HG02798 (cell line): ENCODE data around the gene MUC5B.
"Not testable (repeated sequence)": the region's sequence is repeated elsewhere in the genome, so short reads cannot be mapped to it uniquely, and the experiment has no call there.

Experiments
- ATAC-seq: cut with Tn5 transposase; IDR thresholded peaks from one replicate; pipeline ENCODE4 v1.9.1; 2021; ENCODE audit warnings: mild to moderate bottlenecking; ENCODE audit not compliant: unreplicated experiment, poor library complexity

The MUC5B gene

DNA sequence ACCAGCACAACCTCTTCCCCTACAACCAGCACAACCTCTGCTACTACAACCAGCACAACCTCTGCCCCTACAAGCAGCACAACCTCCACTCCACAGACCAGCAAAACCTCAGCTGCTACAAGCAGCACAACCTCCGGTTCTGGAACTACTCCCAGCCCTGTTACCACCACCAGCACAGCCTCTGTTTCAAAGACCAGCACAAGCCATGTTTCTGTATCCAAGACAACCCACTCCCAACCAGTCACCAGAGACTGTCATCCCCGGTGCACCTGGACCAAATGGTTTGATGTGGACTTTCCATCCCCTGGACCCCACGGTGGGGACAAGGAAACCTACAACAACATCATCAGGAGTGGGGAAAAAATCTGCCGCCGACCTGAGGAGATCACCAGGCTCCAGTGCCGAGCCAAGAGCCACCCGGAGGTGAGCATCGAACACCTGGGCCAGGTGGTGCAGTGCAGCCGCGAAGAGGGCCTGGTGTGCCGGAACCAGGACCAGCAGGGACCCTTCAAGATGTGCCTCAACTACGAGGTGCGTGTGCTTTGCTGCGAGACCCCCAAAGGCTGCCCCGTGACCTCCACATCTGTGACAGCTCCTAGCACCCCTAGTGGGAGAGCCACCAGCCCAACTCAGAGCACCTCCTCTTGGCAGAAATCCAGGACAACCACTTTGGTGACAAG is 34.3 kb upstream of the MUC5B start:
- not testable (repeated sequence) for ATAC-seq

DNA sequence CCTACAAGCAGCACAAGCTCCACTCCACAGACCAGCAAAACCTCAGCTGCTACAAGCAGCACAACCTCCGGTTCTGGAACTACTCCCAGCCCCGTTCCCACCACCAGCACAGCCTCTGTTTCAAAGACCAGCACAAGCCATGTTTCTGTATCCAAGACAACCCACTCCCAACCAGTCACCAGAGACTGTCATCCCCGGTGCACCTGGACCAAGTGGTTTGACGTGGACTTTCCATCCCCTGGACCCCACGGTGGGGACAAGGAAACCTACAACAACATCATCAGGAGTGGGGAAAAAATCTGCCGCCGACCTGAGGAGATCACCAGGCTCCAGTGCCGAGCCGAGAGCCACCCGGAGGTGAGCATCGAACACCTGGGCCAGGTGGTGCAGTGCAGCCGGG is 33.0 kb upstream of the MUC5B start:
- ATAC-seq: not testable (repeated sequence)

GRCh38 chr11:1191786-1192470 is 30.9 kb upstream of the MUC5B start:
- not testable (repeated sequence) for ATAC-seq

DNA sequence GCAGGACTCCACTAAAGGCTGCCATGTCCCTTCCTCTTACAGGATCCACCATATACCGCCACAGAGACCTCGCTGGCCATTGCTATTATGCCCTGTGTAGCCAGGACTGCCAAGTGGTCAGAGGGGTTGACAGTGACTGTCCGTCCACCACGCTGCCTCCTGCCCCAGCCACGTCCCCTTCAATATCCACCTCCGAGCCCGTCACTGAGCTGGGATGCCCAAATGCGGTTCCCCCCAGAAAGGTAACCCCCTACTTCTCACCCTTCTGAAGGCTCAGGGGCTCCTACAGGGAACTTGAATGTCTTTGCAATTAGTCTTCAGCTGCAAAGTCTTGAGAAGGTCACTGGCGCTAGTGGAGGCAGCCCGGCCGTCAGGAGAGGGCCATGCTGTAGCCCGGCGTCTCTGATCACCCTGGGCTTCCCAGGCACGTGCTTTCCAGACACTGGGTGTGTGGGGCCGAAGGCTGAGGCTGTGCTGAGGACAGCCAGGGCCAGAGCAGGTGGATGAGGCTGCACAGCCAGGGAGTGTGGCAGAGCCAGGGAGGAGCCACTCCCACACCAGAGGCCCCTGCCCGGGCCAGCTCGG is 30.0 kb upstream of the MUC5B start:
- no peak for ATAC-seq

DNA sequence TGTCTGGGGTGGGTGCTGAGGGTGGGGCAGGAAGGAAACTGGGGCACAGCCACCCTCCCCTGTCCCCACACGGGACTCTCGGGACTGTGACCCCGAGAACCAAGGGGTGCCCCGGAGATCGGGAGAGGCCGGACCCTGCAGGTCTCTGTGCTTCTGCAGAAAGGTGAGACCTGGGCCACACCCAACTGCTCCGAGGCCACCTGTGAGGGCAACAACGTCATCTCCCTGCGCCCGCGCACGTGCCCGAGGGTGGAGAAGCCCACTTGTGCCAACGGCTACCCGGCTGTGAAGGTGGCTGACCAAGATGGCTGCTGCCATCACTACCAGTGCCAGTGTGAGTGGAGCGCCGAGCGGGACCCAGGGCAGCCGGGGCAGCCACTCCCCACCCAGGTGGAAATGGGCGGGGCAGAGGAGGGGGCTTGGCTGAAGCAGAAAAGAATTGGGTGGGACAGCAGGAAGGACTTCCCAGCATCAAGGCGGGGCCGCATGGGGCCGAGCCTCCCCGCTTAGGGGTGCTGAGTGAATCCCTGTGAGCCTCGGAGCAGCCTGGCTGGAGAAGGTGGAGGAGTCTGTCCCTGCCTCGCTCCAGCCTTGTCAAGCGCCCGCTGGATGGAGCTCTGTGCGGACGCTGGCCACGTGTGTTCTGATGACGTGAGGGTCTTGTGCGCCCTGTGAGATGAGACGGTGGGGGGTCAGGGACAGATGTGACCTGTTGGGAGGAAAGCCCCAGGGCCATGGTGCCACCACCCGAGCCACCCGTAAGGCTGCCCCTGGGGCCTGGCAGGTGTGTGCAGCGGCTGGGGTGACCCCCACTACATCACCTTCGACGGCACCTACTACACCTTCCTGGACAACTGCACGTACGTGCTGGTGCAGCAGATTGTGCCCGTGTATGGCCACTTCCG is 29.3 kb upstream of the MUC5B start:
- ATAC-seq: no peak

DNA sequence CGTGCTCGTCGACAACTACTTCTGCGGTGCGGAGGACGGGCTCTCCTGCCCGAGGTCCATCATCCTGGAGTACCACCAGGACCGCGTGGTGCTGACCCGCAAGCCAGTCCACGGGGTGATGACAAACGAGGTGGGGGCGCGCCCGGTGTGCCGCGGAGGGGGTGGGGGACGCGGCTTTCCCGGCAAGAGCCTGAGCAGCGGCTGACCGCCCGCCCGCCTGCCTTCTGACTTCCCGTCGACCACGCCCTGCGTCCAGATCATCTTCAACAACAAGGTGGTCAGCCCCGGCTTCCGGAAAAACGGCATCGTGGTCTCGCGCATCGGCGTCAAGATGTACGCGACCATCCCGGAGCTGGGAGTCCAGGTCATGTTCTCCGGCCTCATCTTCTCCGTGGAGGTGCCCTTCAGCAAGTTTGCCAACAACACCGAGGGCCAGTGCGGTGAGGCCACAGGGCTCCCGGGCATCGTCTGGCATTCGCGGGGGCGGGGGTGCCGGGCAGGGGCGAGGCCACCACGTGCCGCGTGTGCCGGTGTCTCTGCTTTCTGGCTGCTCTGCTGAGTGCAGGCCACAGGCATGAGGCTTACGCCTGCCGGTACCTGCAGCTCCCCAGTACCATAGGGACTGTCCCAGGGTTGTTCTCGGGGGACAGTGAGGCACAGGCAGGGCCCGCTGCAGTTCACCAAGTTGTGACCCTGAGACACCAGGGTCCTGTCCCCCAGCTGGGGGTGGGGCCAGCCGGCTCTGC is 28.5 kb upstream of the MUC5B start:
- ATAC-seq: no peak

GRCh38 chr11:1194977-1195681 is 27.7 kb upstream of the MUC5B start:
- ATAC-seq: no peak

DNA sequence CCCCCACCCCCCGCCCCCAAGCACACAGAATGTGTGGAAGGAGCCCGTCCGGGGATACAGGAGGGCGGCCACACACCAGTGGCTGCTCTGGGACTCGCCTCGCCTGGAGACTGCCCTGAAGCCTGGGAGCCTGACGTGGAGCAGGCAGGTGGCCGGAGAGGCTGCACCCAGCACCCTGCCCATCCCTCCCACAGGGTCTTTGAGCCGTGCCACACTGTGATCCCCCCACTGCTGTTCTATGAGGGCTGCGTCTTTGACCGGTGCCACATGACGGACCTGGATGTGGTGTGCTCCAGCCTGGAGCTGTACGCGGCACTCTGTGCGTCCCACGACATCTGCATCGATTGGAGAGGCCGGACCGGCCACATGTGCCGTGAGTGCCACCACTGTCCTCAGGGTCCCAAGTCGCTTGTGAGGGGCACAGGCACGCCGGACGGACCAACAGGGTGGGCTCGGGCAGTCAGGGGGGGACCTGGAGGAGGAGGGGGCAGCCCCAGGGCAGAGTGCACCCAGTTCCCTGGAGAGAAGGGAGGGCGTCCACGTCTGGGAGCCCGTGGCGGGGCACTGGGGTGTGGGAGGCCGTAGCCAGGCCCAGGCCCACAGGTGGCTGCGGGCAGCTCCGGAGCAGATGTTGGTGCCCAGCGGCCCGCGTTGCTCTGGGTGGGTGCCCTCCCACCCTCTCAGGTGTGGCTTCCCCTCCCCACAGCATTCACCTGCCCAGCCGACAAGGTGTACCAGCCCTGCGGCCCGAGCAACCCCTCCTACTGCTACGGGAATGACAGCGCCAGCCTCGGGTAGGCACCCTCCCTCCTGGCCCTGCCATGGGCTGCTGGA is 27.0 kb upstream of the MUC5B start:
- no peak for ATAC-seq

- ATAC-seq: no peak
These were observed 26.1 kb upstream of the MUC5B start for GRCh38 chr11:1196516-1197391.

DNA sequence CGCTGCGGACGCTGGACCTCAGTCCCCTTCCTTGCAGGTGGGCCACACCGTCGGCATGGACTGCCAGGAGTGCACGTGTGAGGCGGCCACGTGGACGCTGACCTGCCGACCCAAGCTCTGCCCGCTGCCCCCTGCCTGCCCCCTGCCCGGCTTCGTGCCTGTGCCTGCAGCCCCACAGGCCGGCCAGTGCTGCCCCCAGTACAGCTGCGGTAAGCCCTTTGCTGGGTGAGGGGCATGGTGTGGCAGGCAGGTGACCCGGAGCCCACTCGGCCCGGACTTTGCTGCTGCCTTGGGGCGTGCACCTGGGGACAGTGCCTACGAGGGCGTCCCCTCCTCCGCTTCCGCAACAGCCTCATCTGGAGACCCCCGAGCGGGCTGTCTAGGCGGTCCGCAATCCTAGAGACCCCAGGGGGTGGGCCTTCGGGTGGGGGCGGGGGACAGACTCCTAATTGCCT is 25.4 kb upstream of the MUC5B start:
- ATAC-seq: no peak

DNA sequence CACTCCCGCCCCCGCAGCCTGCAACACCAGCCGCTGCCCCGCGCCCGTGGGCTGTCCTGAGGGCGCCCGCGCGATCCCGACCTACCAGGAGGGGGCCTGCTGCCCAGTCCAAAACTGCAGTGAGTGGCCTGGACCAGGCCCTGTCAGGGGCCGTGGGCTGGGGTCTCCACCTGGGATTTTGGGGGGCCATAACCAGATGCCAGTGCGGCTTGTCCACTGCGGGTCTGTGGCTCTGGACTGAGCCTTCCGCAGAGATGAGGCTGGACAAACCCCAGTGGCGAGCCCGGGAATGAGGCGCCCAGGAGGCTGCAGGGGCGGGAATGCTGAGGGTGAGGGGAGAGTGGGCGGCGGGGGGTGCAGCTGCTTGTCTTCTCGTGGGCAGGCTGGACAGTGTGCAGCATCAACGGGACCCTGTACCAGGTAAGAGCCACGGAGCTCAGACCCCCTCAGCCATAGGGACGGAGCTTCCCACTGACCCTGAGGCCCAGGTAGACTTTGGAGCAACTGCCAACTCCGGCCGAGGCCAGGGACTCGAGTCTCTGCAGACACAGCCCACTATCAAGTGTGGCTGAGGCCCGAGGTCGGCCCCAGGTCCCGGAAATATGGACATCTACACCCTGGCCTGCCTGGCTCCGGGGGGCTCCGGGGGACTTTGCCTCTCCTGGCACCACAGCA is 24.8 kb upstream of the MUC5B start:
- ATAC-seq: no peak

DNA sequence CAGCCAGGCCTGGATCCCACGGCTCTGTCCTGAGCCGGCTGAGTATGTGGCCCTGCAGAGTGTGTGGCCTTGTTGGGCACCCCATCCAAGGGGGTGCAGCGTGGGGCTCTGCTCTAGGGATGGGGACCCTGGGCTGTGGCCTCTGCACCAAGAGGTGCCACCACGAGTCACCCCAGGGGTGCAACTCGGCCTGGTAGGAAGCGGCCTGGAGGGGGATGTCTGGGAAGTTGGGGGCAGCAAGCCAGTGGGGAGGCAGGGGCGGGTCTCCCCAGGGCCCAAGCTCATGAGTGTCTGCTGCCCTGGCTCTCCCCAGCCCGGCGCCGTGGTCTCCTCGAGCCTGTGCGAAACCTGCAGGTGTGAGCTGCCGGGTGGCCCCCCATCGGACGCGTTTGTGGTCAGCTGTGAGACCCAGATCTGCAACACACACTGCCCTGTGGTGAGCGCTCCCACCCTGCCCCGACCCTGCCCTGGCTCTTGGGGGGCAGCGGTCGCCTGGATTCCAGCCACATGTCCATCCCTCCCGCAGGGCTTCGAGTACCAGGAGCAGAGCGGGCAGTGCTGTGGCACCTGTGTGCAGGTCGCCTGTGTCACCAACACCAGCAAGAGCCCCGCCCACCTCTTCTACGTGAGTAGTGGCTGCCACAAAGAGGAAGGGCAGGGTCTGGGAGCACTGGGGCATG is 24.2 kb upstream of the MUC5B start:
- no peak for ATAC-seq

GRCh38 chr11:1199241-1199750 is 23.6 kb upstream of the MUC5B start:
- ATAC-seq: no peak

- ATAC-seq: no peak
These were observed 22.9 kb upstream of the MUC5B start for GRCh38 chr11:1199751-1200610.

- no peak for ATAC-seq
These were observed 22.2 kb upstream of the MUC5B start for GRCh38 chr11:1200611-1201191.
